Activated CD4-positive, CD25-positive, alpha-beta regulatory T cell treated with anti-CD3 and anti-CD28 coated beads, Interleukin-2, amount 50 U/mL, for 24 hours (primary cell): Measurements from ENCODE around the gene SLC24A5.

ENCODE experiments used
- ATAC-seq, 2 donors: fragments of 150-1000 bp; cut with Tn5 transposase; one replicate each; pipeline ENCODE4 v1.10.0; 2021; ENCODE audit warnings: mild to moderate bottlenecking in 1 of 2, moderate library complexity in 1 of 2

SLC24A5 gene

GRCh38 chr15:48120745-48121144 is at the start of gene SLC24A5:
Gene SLC24A5, plus strand, starts transcription at chr15:48120990. Its CDS starts 55 bp downstream, at chr15:48121045.
- no peak for ATAC-seq

GRCh38 chr15:48072941-48073340 is 47.8 kb upstream of the SLC24A5 start:
- ATAC-seq = no peak

GRCh38 chr15:48073881-48074280 is 46.9 kb upstream of the SLC24A5 start:
- ATAC-seq = no peak

- no peak for ATAC-seq
Observed at GRCh38 chr15:48076454-48076853, 44.3 kb upstream of the SLC24A5 start.

- no peak for ATAC-seq
Observed at GRCh38 chr15:48077616-48078184, 43.1 kb upstream of the SLC24A5 start.

GRCh38 chr15:48084759-48085590 is 35.8 kb upstream of the SLC24A5 start:
- ATAC-seq = no peak

GRCh38 chr15:48085591-48085930 is 35.2 kb upstream of the SLC24A5 start:
- ATAC-seq = no peak

- ATAC-seq = no peak
Observed at GRCh38 chr15:48086133-48086532, 34.7 kb upstream of the SLC24A5 start.

GRCh38 chr15:48086576-48086975 is 34.2 kb upstream of the SLC24A5 start:
- ATAC-seq = no peak

GRCh38 chr15:48087844-48088243 is 32.9 kb upstream of the SLC24A5 start:
- no peak for ATAC-seq

GRCh38 chr15:48089702-48090101 is 31.1 kb upstream of the SLC24A5 start:
- no peak for ATAC-seq

GRCh38 chr15:48090115-48090514 is 30.7 kb upstream of the SLC24A5 start:
- no peak for ATAC-seq

- no peak for ATAC-seq
Observed at GRCh38 chr15:48090666-48091065, 30.1 kb upstream of the SLC24A5 start.

GRCh38 chr15:48091522-48091921 is 29.3 kb upstream of the SLC24A5 start:
- ATAC-seq = no peak

- ATAC-seq = no peak
Observed at GRCh38 chr15:48096355-48096786, 24.4 kb upstream of the SLC24A5 start.

GRCh38 chr15:48096813-48097212 is 24.0 kb upstream of the SLC24A5 start:
- ATAC-seq = no peak

- ATAC-seq = no peak
Observed at GRCh38 chr15:48097264-48097663, 23.5 kb upstream of the SLC24A5 start.

GRCh38 chr15:48101376-48101961 is 19.3 kb upstream of the SLC24A5 start:
- ATAC-seq = no peak

- no peak for ATAC-seq
Observed at GRCh38 chr15:48102167-48102566, 18.6 kb upstream of the SLC24A5 start.

- ATAC-seq = no peak
Observed at GRCh38 chr15:48103647-48104046, 17.1 kb upstream of the SLC24A5 start.

- no peak for ATAC-seq
Observed at GRCh38 chr15:48105936-48106335, 14.9 kb upstream of the SLC24A5 start.

- ATAC-seq = no peak
Observed at GRCh38 chr15:48109212-48109611, 11.6 kb upstream of the SLC24A5 start.

- no peak for ATAC-seq
Observed at GRCh38 chr15:48109856-48110531, 10.8 kb upstream of the SLC24A5 start.

GRCh38 chr15:48112242-48112641 is 8.5 kb upstream of the SLC24A5 start:
- ATAC-seq = no peak
